GM21515 (cell line): Measurements from ENCODE around the gene CHST3.

Source experiments
- ATAC-seq: cut with Tn5 transposase; IDR thresholded peaks from one replicate; pipeline ENCODE4 v1.9.1; 2021; ENCODE audit not compliant: unreplicated experiment

The CHST3 gene

DNA sequence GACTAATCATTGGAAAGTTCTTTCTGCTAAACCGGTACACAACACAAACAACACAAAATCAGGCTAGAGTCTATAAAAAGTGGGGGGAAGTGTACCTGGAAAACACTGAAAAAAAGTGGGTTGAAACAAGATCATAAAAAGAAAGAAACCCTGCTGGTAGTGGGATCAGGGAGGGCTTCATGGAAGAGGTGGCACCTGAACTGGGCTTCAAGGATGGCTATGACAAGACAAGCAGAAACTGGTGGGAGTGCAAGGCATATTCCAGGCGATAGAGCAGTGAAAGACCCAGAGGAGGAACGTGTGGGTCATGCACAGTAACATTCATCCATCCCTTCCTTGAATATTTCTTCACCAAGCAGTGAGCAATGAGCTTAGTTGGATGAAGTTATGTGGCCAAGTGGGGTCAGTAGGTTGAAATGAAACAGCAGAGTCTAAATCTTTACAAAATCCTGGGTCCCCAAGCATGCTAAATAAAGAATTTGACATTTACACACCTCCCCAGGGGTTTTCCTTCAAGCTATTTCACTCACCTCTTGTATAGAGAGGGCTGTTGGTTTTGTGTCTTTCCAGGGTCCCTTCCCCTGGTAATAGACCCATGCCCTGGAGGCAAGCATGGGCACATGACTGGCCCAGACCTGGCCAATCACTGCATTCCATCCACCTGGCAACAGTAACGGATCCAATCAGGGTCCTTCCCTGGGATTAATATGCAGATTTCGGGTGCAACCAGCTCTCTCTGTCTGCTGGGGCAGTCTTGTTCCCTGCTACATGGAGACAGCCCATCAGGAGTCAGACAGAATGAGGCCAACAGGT is 86.0 kb downstream of the CHST3 start:
- no peak for ATAC-seq

DNA sequence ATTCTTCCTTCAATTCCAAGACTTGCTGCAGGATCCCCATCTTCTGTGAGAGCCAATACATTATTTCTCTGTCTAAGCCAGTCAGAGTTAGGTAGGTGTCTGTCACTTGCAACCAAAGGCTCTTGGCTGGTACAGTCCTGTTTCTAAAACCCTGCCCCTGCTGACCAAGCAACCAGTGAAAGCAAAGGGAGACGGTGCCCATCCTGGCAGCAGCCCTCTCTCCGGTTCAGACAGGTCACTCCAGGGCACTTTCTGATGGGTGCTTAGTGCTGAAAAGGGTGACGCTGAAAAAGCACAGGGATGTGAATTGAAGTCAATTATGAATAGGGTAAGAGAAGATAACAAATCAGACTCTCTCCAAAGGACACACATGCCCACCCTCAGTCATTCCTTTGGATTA is 86.7 kb downstream of the CHST3 start:
- ATAC-seq: no peak

DNA sequence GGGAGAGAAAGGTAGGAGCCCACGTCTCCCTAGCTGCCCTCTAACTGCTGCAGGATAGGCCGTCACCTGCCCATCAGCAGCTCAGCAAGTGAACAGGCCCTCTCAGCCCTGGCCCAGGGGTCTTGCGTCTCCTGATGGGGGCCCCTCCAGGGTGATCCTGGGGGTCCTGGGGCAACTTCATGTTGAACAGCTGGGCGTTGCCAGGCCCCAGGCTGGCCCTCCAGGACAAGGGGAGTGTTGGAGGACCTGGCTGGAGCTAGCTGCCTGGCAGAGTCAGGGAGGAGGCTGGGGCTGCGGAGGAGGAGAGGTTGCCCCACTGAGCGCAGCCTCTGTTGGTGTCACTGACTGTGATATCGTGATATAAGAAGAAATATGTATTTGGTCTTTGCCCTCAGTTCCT is 89.5 kb downstream of the CHST3 start:
- no peak for ATAC-seq

DNA sequence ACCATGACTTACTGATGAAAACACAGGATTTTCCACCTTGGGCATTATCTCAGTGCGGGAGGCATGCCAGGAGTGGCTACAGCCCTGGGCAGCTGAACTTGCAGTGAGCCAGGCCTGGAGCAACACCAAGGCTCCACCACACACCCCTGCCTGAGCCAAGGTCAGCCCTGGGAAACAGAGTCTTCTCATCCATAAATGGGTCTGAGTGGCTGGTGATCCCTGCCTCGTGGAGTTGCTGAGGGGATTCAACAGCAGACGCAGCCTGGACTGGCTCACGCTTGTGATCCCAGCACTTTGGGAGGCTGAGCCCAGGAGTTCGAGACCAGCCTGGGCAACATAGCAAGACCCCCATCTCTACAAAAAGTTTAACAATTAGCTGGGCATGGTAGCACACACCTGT is 91.9 kb downstream of the CHST3 start:
- ATAC-seq: no peak

DNA sequence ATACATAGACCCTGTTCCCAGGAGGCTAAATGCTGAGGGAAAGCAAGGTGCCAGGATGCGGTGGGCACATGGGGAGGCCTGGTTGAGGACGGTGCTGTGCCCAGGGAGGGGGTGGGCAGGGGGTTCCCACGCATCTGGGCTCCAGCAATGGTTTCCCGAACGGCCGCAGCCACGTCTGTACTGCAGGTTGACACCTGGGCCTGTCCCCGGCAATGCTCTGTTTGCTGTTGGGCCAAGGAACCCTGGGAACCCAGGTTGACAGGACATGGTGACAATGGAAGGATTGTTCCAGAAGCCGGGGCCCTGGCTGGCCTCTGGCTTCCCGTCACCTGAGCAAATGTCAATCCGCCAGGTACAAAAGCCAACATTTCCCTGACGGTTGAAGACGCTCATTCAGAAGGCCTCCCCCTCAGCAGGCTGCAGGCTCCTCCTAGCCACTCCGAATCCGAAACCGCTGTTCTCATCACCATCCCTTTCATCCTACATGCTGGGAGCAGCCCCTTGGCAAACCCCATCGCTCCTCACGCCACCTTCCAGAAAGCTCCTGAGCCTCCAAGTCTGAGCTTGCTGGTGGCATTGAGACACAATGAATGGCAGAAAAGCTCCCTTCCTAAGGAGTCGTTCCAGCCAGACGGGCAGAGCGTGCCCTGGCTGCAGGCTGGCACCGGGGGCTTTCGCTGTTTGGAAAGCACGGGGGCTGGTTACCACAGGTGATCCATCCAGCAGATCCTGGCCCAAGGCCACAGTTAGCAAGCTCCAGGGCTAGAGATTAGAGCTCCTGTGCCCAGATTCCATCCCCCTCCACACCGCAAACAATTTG is 92.9 kb downstream of the CHST3 start:
- ATAC-seq: no peak

DNA sequence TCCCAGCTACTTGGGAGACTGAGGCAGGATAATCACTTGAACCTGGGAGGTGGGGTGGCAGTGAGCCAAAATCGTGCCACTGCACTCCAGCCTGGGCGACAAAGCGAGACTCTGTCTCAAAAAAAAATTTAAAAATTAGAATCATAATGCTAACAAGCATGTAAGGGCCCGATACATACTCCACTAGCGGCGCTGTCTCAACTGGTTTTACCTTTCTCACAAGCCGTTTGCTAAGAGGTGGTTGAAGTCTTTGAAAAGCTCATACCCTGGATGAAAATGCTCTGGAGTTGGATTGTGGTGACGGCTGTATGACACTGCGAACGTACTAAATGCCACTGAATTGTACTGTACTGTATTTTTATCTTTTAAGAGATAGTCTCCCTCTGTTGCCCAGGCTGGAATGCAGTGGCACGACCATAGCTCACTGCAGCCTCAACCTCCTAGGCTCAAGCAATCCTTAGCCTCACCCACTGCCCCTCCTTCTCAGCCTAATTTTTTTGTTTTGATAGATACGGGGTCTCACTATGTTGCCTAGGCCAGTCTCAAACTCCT is 94.2 kb downstream of the CHST3 start:
- no peak for ATAC-seq

DNA sequence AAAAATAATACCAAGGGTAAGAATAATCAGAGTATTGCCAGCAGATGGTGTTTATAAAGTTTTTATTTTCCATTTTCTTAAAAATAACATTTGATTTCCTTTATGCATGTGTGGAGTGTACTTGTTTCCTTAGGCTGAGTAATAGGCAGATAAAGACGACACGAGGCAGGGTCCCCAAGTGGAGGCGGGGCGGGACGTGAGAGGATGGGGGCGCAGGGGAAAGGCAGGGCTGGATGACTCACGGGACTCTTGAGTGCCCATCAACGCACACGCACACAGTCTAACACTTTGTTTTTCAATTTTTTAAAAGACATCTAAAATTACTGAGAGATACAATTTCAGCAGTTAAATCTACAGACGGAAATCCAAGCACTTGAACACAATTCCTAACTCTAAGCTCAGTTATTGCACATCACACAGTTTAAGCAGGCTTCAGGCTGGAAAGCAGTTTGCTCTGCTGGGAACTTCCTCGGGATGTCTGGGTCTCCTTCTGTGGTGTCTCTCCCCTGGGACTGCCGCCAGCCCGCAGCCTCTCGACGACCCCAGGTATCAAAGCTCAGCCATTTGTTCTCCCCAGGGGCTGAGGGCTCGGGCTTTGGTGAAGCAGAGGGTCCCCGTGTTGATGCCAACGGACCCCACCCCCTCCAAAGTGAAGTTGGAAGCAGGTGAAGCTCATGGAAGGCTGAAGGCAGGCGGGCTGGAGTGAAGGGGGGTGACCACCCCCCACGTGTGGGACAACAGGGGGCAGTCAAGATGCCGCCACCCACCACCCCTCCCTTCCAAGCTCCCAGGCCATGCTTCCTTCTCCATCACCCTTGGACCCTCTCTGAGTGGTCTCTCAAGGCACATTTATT is 95.0 kb downstream of the CHST3 start:
- ATAC-seq: no peak

DNA sequence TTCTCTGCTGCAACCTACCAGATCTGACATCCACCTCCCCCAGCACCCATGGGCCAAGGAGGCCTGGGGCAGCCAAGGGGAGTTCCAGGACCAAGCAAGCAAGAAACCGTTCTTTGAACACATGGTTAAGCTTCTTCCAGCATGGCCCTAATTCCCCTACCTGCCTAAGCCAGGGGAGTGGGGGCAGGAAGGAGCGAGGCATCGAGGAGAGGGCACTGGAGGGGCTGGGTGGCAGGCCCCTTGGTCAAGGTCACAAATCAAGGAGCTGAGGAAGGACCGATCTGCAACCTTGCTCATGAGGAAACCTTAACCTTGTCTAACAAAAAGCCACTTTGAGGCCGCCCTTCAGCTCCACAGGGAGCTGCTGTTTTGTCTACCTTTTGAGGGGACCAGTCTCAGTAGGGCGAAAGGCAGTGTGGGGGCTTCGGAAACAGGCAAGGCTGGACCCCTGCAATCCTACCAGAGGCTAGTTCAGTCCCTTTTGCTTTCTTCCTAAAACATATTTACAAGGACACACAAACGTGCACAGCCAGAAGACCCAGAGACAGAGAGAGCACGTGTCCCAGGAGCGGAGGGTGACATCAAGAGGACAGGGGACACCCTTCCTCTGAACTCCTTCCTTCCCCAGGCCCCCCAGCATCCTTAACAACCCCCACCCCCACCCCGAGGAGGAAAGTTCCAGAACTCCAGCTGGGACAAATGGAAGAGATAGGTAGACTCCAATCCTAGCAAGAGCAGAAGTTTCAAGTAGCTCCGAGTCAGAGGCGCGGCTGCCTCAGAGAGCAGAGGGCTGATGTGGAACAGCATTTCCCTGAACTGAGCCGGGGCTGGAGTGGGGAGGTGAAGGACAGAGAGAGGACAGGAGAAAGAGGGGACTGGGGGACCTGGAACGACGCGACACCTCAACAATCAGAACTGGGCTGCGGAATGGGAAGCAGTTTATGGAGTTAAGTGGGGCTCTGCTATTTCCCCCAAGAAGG is 95.9 kb downstream of the CHST3 start:
- ATAC-seq: no peak

DNA sequence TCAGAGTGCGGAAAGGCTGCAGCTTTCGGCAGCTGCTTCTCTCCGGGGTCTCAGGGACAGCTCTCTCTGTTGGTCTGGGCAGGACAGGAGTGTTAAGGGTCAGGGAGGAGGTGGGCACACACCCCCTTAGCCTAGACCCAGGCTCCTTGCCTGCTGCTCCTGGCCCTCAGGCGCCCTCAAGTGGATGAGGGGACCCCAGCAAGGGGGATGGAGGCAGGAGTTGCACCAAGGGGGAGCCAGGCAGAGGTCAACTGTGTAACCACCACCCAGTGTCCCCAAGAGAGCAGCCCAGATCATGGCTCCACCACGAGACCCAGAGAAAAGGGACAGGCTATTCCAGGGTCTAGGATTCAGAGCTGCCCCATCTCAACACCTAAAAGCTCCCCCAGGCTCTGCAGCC is 97.3 kb downstream of the CHST3 start:
- ATAC-seq: no peak

DNA sequence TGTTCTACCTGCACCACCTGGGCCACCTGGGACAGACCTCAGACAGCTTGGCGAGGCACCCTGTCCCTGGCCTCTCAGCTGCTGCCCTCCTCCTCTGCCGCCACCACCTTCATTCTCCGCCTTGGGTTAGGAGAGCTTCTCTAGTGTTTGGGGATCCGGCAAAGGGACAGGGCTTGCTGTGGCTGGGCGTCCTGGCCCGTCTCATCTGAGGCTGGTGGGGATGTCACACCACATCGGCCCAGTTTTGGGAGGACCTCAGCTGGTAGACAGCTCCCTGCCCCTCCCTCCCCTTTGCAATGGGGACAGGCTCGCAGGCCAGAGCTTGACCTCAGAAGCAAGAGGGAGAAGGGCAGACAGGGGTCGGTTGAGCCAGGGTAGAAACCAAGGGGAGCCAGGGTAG is 97.7 kb downstream of the CHST3 start:
- no peak for ATAC-seq

DNA sequence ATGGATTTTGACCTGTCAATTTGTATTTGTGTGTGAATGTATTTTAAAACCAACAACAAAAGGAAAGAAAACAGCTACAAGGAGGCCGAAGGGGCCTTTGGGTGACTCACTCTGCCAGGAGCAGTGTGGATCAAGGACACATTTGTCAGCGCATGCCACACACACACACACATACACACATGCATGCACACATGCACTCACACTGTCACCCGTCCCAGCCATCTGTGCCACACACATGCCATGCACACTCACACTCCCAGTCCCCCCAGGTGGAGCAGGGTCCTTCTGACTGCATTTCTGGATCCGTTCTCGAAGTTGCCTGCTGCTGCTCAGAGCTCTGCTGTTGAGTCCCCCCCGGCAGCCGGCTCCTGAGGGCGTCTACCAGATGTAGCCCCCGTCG is 98.2 kb downstream of the CHST3 start:
- no peak for ATAC-seq
